Coronary artery (tissue), 2 donors: ENCODE measurements around the gene SSPN.

ENCODE experiments used
- DNase-seq: peaks from one replicate; pipeline ENCODE4 v3.0.0-alpha.2; 2017; ENCODE audit warnings: low spot score
- H3K27ac ChIP-seq, 2 donors: fragments of 200-600 bp; sonication (generic); one replicate each; pipeline ENCODE4 v1.5.1; 2016 to 2019
- H3K4me3 ChIP-seq: fragments of 200-600 bp; sonication (generic); 2 replicates; pipeline ENCODE4 v1.5.1; 2016; ENCODE audit warnings: mild to moderate bottlenecking, moderate library complexity
- CTCF ChIP-seq: fragments of 200-600 bp; sonication (generic); IDR thresholded peaks from one replicate; pipeline ENCODE4 v1.5.1; 2019; ENCODE audit warnings: antibody characterized with exemption

SSPN gene

GRCh38 chr12:26277506-26278246, 82.3 kb downstream of the SSPN start:
- H3K4me3 ChIP-seq, result no peak overlapping the region
- no peak for DNase-seq
- no peak for TF ChIP-seq CTCF
- no peak overlapping the region for H3K27ac ChIP-seq

GRCh38 chr12:26278266-26278665, 82.9 kb downstream of the SSPN start:
- Histone ChIP-seq H3K4me3 (no peak overlapping the region), H3K27ac (no peak overlapping the region)
- no peak for TF ChIP-seq CTCF
- DNase-seq, result no peak

- no peak for TF ChIP-seq CTCF
- H3K4me3 ChIP-seq, result no peak overlapping the region
Measured at GRCh38 chr12:26278666-26279065, 83.3 kb downstream of the SSPN start.

GRCh38 chr12:26279091-26279490, 83.7 kb downstream of the SSPN start:
- H3K27ac ChIP-seq, result no peak overlapping the region
- no peak for DNase-seq
- TF ChIP-seq CTCF, result no peak
- no peak overlapping the region for H3K4me3 ChIP-seq

More at GRCh38 chr12:26278666-26279065, 83.3 kb downstream of the SSPN start:
- no peak for DNase-seq
- no peak overlapping the region for H3K27ac ChIP-seq

GRCh38 chr12:26279908-26280307, 84.5 kb downstream of the SSPN start:
- Histone ChIP-seq H3K27ac (no peak overlapping the region), H3K4me3 (no peak overlapping the region)
- no peak for DNase-seq
- TF ChIP-seq CTCF, result no peak

- TF ChIP-seq CTCF, result no peak
- DNase-seq, result no peak
- H3K27ac ChIP-seq, result no peak overlapping the region
- no peak overlapping the region for H3K4me3 ChIP-seq
Measured at GRCh38 chr12:26280869-26281268, 85.5 kb downstream of the SSPN start.

GRCh38 chr12:26281320-26281719, 85.9 kb downstream of the SSPN start:
- Histone ChIP-seq H3K4me3 (no peak overlapping the region), H3K27ac (no peak overlapping the region)
- no peak for DNase-seq
- TF ChIP-seq CTCF, result no peak
